IPS DF 19.7 (cell line): ENCODE data around the gene RPL18.
"Not testable (repeated sequence)": the region's sequence is repeated elsewhere in the genome, so short reads cannot be mapped to it uniquely, and the experiment has no call there.

Experiments
- DNase-seq: peaks from one replicate; pipeline ENCODE4 v3.0.0-alpha.2; 2013; ENCODE audit warnings: low read depth, low spot score

The RPL18 gene

DNA sequence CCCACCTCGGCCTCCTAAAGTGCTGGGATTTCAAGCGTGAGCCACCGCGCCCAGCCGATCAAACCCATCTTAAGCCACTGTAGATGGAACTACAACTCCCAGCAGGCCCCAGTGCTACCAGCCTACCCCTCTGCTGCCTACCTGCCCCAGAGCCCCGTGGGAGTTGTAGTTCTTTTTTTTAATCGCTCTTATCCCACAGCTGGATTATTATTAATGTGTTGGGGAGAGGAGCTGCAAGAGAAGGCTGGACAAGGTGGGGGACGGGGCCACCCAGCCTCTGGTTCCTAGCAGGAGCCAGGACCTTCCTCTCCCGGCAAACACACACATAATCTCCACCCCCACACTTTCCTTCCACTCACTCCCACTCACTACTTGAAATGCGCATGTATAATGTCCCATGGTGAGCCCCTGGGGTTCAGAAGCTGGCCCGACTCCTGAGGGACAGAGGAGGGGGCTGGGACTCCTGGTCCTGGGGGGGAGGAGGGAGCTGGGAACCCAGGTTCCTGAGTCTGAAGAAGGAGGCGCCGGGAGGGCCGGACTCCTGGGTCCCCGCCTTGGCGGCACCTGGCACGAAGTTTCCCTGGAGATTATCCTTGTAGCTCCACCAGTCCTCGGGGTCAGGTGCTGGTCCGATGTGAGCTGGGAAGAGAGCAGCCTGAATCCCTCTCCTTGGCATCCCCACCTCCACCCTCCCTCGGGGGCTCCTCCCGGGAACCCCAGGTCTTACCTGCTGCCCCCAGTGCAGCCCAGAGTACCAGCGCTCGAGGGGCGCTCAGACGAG is 26.1 kb upstream of the RPL18 start:
- DNase-seq: no peak

DNA sequence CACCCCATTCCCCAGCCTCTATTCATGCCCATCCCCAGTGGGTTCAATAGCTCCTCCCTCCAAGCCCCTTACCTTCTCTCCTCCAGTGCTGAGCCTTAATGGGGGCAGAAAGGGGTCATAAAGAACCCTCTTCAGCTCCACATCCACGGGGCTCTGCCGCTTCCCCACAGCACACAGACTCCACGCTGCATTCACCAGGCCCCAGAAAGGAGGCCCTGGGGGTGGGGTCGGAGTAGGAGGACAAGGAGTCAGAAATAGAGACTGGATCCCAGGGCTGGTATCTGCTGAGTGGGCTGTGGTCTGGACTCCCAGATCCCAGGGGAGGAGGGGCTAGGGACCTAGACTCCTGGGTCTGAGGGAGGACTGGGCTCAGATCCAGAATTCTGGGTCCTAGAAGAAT is 25.4 kb upstream of the RPL18 start:
- DNase-seq: no peak

DNA sequence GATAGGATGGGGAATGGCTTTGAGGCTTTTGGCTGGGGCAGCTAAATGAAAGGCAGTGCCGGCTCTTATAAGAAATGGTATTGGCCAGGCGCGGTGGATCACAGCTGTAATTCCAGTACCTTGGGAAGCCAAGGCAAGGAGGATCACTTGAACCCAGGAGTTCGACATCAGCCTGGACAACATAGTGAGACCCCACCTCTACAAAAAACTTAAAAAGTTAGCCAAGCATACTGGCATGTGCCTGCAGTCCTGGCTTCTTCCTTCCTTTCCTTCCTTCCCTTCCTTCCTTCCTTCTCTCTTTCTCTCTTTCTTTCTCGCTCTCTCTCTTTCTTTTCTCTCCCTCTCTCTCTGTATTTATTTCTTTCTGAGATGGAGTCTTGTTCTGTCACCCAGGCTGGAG is 23.9 kb upstream of the RPL18 start:
- no peak for DNase-seq

DNA sequence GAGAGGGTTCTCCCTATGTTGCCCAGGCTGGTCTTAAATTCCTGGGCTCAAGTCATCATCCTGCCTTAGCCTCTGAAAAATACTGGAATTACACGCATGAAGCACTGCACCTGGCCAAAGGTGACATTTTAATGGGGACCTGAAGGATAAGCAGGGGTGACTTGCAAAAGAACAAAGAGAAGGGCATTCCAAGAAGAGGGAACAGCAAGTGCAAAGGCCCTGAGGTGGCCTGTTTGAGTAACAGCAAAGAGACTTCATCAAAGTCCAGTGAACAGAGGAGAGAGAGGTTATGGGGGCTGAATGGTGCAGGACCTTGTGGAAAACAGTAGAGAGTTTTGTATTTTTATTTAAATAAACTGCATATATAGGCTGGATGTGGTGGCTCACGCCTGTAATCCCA is 22.9 kb upstream of the RPL18 start:
- DNase-seq: no peak

DNA sequence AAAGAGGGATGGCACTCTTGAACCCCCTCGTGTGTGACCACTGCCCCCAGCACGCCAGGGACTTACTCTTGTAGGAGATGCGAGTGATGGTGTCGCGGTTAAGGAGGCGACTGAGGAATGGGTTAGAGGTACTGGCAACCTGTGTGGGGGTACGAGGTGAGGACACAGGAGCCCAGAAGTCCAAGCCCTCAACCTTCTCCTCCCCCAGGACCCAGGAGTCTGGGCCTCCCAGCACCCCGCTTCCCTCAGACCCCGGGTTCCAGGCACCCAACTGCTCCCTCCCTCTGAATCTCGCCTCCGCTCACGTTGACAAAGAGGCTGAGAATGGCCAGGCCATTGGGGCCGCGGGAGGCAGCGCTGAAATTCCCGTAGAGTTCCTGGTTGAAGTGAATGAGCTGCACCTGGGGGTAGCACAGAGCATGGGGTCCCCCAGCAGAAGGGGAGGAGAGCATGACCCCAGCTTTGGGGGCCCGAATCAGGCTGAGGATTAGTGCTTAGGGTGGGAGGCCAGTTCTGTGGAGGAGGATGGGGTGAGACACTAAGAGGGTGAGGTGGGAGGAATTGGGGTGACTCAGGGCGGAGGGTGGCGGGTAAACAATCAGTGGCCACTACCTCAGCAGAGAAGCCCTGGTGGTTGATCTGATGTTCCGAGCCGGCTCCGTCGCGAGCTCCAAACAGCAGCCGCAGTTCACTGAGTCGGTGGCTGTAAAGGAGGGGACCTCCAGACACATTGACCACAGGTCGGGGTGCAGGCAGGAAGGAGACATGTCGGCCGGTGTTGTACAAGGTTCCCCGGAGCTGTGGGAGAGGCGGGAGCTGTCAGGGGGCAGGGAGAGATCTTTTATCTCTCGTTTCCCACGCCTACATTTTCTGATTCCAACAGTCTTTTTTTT is 20.8 kb upstream of the RPL18 start:
- DNase-seq: no peak

DNA sequence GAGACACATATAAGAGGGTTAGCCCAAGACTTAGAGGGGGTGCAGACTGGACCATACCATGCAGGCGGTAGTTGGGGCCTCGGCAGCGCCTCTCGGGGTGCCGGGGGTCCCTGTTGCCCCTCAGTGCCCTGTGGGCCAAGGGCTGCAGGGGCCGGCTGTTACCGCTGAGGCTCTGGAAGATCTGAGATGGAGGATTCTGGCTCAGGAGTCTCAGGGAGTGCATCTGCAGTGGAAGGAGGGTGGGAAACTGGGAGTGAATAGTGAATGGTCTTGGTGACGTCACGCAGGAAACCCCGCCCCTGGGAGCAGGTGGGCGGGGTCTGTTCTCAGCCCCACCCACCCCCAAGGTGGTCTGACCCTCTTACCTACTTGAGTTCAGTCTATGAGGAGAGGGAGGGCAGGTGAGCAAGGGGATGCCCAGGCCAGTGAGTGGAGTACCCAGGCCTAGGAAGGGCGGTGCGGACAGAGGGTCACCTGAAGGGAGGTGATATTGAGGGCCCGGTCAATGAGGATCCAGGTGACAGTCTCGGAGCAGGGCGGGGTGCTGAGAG is 19.9 kb upstream of the RPL18 start:
- no peak for DNase-seq

DNA sequence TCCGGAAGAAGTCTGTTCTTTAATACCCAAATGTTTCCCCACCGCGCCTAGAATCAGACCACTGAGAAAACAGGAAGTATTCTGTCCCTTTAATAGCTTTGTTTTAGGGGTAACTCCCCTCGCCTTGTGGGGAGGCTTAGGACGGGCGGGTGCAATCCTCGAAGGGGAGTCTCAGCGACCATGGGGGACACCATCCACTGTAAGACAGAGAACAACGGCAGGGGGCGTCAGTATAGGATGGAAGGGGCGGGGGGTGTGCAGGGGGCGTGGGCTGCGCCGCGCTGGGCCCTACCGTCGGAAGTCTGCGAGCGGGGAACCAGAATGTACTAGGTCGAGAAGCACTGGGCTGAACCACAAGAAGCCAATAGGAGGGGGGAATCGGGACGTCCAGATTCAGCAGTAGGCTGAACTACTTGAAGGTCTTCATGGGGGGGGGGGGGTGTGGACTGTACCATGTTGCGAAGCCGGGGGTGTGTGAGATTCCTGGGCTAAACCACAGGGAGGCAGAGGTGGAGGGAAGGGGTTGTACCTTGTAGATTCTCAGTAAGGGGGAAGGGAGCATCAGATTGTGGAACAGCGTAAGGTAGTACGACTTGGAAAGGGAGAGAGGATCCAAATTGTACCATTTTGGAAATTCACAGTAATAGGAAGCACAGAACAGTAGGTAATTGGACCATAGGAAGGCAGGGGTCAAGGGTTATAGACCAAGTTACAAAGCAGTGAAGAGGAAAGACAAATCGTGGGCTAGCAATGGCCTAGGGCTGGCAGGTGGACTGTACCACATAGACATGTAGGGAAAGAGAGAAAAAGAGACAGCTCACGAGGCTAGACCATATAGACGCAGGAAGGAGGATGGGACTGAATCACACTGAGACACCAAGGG is 19.2 kb upstream of the RPL18 start:
- no peak for DNase-seq

DNA sequence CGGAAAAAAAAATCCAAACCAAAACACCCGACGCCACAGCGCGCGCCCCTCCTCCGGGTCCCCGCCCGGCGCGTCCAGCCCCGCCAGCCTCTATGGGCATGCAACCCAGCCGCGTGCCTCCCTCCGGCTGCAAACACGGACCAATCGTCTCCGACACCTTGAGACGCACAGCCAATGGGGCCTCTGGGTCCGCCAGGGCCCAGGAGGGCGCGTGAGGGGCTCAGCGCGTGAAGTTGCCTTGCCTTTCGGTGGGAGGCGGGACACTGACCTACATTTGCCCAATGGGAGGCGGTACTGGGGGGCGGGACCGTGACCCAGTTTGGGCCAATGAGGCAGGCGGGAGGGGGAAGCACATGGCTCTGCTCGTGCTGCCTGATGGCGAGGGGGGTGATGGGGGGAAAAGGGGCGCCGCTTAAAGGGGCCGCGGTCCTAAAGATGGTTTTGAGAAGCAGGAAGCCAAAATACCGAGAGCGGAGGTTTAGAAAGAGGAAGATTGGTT is 18.5 kb upstream of the RPL18 start:
- DNase-seq: no peak

DNA sequence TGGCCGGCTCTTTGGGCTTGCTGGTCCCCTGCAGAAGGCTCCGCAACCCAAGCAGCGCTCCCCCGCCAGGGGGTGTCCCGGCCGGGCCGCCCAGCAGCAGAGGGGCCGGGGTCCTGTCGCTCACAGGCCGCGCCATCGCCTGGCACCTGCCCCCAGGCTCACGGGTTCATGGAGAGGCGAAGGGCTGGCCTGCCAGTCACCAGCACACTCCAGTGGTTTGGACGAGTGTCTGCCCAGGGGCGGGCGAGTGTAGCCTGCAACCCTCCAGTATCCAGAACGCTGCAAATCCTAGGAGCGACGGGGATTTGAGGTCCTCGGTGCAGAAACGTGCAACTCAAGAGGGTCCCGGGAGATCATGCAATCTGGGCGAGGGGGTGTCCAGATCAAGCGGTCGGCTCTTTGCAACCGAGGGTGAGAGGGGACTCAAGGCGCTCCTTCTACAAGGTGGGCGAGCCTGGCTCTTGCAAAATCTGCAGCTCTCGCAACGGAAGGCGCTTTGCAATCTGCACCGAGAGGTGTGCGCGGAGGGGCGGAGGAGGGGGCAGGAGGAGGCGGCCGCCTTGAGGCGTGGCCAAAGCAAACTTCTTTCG is 18.0 kb upstream of the RPL18 start, which contains the start of gene DBP:
Gene DBP (minus strand): TSS at position 521 of the 590 bp plus-strand sequence. CDS start 385 bp downstream, at position 136.
- DNase-seq: no peak

DNA sequence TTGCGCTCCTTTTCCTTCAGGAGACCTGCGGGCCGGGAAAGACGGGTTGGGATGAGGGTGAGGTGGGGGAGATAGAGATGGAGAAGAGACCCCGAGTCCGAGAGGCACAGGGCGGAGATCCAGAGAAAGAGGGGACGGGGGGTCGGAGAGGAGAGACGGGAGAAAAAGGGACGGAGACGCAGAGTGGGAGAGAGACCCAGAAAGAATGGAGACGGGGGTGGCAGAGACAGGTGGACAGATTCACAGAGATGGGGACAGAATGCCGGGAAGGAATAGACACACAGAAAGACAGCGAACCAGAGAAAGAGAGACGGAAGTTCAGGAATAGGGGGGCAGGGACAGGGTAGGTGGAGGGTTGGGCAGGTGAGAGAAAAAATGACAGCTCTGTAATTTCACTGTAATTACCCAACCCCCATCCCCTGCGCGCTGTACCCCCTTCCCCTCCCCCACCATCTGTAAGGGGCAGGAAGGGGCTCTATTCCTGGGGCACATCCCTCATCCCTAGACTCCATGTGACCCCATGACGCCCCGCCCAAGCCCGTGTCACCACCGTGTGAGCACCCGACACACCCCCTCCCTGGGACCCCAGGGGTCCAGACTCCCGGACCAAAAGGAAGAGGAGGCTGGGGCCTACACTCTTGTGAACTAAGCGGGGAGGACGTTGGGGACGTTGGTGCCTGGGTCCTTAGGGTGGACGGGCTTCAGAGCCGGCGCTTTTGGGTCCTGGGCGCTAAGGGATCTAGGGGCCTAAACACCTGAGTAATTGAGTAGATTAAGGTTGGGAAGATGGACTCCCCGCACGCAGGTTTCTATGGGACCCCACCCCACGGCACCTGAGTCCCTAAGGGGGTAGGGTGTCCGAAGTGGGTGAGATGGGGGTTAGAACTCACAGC is 17.2 kb upstream of the RPL18 start:
- DNase-seq: no peak

DNA sequence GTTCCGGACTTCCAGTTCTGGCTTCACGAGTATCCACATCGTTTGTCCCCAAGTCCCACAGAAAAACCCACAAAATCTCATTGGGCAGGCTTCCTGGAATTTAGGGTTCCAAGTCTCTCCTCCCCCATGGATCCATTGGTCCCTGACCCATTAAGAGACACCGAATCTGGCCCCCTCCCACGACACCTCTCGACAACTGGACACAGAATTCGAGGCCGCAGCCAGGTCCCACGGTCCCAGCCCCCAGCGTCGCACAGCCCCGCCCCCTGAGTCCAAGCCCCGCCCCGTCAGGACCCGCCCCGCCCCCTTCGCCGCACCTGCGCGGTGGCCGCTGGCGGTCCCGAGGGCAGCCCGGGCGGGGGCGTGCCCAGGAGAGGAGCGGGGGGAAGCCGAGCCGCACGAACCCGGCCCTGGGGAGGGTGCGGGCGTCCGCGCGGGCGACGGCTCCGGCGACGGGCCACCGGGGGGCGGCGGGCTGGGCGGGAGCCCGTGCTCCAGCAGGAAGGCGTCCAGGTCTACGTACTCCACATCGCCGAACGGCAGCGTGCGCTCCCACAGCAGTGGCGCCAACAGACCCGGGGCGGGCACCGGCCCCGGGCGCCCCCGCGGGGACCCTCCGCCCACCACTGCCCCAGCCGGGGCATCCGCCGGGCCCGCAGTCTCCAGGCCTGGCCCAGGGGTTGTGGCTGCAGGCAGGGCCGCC is 16.4 kb upstream of the RPL18 start:
- no peak for DNase-seq

DNA sequence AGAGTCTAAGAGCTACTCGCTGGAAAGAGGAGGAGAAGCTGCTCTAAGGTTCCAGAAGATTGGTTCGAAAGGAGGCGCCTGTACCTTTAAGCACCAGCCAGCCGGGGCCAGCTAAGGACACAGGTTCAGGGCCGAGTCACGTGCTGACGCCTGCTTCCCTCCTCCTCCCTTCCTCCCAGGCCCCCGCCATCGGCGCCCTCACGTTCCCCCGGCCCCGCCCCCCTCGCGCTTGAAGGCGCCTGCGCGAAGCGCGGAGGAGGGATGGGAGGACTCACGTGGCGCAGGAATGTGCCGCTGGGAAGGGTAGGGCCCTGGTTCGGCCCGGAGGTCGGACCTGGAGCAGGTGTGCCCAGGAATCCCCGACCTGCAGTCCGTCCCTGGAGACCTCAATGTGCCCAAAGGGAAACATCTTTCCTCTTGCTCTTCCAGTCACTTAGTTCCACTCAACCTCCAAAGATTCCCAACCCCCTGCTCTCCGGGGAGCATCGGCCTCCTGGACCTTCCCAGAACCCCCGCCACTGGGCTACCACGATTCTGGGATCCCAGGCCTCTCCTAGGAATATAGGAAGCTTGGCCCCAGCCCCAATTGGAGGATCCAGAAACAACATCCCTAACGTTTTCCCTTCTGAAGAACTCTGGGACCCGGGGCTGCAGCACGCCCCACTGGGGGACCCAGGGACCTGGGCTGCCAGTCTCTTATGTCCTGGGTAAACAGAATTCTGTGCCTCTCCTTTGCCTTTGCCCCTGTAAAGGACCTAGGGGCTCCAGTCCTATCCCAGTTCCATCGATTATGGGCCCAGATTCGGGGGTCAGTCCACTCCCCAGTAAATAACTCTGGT is 15.7 kb upstream of the RPL18 start:
- DNase-seq: no peak

DNA sequence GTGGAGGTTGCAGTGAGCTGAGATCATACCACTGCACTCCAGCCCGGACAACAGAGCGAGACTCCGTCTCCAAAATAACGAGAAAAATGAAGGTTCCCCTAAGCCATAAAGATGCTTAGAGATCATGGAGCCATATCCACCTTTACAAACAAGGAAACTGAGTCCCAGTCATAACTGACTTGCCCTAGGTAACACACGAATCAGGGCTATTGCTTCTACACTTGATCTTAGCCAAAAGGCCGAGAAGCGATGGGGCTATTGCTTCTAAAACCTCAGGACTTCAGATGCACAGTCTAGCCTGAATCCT is 15.0 kb upstream of the RPL18 start:
- DNase-seq: no peak

DNA sequence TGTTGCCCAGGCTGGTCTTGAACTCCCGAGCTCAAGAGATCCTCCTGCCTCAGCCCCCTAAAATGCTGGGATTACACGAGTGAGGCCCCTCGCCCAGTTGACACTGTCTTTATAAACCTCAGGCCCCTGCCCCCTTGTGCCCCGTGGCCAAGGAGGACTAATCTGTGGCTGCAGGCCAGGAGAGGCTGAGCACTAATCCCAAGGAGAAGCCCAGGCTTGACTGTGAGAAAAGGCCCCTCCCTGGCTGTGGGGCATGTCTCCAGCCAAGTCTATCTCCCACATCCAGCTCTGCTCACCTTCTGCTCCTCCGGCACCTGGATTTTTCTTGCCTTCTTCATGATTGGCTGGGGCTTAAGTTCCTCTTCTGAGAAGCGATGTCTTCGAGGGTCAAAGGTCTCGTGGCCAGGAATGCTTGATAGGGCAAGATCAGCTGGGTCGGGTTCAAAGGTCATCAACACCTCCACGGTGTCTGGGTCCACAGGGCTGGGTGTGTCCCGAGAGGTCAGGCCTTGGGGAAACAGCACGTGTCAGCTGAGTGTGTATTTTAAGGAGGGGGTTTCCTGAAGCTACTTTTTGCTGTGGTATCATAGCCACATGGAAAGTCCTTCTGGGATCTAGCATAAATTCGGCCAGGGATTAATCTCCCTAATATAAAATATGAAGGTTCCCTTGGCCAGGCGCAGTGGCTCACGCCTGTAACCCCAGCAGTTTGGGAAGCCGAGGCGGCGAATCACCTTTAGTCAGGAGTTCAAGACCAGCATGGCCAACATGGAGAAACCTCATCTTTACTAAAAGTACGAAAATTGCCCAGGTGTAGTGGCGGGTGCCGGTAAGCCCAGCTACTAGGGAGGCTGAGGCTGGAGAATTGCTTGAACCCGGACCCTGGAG is 14.4 kb upstream of the RPL18 start:
- DNase-seq: no peak

DNA sequence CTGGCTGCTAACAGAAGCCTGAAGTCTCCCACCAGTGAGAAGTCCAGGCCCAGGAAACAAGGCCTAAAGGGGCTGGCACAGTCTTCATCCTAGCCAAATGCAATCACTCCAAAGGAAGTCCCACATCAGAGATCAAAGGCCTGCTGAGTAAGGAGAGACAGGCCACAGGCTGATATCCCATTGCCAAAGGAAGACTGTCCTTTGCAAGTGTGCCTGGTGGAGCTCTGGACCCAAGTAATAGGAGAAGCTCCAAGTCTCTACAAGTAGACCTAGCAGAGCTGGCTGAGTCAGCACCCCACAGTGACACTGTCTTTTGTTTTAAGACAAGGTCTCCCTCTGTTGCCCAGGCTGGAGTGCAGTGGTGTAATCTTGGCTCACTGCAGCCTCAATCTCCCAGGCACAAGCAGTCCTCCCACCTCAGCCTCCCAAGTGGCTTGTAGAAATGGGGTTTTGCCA is 13.7 kb upstream of the RPL18 start:
- DNase-seq: no peak

DNA sequence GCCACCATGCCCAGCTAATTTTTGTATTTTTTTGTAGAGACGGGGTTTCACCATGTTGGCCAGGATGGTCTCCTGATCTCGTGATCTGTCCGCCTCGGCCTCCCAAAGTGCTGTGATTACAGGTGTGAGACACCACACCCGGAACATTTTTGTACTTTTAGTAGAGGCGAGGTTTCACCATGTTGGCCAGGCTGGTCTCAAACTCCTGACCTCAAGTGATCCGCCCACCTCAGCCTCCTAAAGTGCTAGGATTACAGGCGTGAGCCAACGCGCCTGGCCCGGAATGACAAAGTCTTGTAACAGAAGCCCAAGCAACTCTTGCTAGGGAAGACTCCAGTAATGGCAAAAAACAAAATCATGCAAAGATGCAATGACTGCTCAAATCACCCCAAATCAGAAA is 13.3 kb upstream of the RPL18 start:
- not testable (repeated sequence) for DNase-seq

DNA sequence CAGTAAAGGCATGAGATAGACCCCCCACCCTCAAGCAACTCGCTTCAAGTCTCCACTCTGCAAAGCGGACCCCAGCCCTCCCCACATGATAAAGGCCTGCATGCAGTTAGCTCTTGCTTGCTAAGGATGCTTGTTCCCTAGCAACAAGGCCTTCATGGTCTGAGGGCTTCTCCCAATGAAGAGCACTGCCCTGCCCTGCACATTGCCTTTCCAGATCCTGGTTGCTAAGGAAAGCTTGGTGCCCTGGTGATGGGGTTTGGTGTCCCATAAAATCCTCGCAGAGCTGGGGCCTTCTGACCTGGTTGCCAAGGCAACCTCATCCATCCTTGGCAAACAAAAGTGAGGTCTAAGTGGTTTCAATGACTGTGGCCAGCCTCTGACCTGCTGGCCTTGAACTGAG is 12.2 kb upstream of the RPL18 start:
- DNase-seq: no peak
